ENCODE measurements around the gene IKZF3. TPM values are rescaled to one million over a fixed set of nuclear protein-coding genes. Genes with fewer than 3 reads are reported as not detected.

The IKZF3 gene
- total RNA-seq, 1 experiment from 2014 or later: 0.81 TPM

DNA sequence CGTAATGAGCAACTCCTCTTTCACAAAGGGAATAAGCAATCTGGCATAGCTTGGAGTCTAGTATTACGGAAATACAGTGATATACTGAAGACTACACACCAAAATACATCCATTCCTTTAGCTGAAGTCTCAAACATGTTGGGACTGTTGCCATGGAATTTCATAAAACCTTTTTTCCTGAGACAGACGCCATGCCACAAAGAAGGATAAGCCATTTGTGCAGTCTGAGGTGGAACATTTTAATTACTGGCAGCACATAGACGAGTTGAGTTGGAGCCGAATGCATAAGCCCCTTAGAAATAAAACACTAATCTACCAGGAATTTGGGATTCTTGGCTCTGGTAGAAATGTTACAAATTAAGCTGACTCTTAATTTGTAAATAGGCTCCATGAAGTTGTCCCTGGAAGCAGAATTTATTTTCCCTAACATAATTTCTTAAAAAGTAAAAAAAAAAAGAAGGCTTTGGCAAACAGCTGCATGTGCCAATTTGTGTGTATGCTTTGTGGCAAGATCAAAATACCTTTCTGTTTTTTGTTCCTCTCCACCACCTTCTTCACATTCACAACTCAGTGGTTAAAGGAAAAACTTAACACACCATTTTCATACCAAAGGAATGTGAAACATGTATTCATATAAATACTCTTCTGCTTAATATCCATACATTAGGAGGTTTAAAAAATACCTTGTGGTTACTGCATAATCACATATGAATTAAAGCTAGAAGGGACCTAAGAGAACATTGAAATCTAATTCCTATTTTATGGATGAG lies 100.9 kb downstream of the IKZF3 start (continued):
- TF ChIP-seq, protein P1, sequence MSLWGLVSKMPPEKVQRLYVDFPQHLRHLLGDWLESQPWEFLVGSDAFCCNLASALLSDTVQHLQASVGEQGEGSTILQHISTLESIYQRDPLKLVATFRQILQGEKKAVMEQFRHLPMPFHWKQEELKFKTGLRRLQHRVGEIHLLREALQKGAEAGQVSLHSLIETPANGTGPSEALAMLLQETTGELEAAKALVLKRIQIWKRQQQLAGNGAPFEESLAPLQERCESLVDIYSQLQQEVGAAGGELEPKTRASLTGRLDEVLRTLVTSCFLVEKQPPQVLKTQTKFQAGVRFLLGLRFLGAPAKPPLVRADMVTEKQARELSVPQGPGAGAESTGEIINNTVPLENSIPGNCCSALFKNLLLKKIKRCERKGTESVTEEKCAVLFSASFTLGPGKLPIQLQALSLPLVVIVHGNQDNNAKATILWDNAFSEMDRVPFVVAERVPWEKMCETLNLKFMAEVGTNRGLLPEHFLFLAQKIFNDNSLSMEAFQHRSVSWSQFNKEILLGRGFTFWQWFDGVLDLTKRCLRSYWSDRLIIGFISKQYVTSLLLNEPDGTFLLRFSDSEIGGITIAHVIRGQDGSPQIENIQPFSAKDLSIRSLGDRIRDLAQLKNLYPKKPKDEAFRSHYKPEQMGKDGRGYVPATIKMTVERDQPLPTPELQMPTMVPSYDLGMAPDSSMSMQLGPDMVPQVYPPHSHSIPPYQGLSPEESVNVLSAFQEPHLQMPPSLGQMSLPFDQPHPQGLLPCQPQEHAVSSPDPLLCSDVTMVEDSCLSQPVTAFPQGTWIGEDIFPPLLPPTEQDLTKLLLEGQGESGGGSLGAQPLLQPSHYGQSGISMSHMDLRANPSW (CRISPR knock-in tag; conservative IDR thresholded peaks at IDR 0.05; ENCODE audit: low read depth): no peak
- TF ChIP-seq RELA (CRISPR knock-in tag; IDR thresholded peaks at IDR 0.05; ENCODE audit: borderline replicate concordance): no peak
- TF ChIP-seq ZNF263 (CRISPR knock-in tag; IDR thresholded peaks at IDR 0.05; ENCODE audit: low read depth): no peak
- TF ChIP-seq ETV6 (CRISPR knock-in tag; IDR thresholded peaks at IDR 0.05): no peak
- TF ChIP-seq SMAD4 (CRISPR knock-in tag; IDR thresholded peaks at IDR 0.05): no peak
- no peak for TF ChIP-seq MXD4 (CRISPR knock-in tag; IDR thresholded peaks at IDR 0.05; ENCODE audit: borderline replicate concordance)
- TF ChIP-seq, protein P2, sequence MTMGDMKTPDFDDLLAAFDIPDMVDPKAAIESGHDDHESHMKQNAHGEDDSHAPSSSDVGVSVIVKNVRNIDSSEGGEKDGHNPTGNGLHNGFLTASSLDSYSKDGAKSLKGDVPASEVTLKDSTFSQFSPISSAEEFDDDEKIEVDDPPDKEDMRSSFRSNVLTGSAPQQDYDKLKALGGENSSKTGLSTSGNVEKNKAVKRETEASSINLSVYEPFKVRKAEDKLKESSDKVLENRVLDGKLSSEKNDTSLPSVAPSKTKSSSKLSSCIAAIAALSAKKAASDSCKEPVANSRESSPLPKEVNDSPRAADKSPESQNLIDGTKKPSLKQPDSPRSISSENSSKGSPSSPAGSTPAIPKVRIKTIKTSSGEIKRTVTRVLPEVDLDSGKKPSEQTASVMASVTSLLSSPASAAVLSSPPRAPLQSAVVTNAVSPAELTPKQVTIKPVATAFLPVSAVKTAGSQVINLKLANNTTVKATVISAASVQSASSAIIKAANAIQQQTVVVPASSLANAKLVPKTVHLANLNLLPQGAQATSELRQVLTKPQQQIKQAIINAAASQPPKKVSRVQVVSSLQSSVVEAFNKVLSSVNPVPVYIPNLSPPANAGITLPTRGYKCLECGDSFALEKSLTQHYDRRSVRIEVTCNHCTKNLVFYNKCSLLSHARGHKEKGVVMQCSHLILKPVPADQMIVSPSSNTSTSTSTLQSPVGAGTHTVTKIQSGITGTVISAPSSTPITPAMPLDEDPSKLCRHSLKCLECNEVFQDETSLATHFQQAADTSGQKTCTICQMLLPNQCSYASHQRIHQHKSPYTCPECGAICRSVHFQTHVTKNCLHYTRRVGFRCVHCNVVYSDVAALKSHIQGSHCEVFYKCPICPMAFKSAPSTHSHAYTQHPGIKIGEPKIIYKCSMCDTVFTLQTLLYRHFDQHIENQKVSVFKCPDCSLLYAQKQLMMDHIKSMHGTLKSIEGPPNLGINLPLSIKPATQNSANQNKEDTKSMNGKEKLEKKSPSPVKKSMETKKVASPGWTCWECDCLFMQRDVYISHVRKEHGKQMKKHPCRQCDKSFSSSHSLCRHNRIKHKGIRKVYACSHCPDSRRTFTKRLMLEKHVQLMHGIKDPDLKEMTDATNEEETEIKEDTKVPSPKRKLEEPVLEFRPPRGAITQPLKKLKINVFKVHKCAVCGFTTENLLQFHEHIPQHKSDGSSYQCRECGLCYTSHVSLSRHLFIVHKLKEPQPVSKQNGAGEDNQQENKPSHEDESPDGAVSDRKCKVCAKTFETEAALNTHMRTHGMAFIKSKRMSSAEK (CRISPR knock-in tag; IDR thresholded peaks at IDR 0.05; ENCODE audit: borderline replicate concordance): no peak
- TF ChIP-seq, protein P3, sequence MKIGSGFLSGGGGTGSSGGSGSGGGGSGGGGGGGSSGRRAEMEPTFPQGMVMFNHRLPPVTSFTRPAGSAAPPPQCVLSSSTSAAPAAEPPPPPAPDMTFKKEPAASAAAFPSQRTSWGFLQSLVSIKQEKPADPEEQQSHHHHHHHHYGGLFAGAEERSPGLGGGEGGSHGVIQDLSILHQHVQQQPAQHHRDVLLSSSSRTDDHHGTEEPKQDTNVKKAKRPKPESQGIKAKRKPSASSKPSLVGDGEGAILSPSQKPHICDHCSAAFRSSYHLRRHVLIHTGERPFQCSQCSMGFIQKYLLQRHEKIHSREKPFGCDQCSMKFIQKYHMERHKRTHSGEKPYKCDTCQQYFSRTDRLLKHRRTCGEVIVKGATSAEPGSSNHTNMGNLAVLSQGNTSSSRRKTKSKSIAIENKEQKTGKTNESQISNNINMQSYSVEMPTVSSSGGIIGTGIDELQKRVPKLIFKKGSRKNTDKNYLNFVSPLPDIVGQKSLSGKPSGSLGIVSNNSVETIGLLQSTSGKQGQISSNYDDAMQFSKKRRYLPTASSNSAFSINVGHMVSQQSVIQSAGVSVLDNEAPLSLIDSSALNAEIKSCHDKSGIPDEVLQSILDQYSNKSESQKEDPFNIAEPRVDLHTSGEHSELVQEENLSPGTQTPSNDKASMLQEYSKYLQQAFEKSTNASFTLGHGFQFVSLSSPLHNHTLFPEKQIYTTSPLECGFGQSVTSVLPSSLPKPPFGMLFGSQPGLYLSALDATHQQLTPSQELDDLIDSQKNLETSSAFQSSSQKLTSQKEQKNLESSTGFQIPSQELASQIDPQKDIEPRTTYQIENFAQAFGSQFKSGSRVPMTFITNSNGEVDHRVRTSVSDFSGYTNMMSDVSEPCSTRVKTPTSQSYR (CRISPR knock-in tag; IDR thresholded peaks at IDR 0.05): no peak
- TF ChIP-seq, protein P4, sequence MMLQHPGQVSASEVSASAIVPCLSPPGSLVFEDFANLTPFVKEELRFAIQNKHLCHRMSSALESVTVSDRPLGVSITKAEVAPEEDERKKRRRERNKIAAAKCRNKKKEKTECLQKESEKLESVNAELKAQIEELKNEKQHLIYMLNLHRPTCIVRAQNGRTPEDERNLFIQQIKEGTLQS (CRISPR knock-in tag; conservative IDR thresholded peaks at IDR 0.05): no peak
- no peak for TF ChIP-seq ELF4 (CRISPR knock-in tag; IDR thresholded peaks at IDR 0.05; ENCODE audit: low read depth)

DNA sequence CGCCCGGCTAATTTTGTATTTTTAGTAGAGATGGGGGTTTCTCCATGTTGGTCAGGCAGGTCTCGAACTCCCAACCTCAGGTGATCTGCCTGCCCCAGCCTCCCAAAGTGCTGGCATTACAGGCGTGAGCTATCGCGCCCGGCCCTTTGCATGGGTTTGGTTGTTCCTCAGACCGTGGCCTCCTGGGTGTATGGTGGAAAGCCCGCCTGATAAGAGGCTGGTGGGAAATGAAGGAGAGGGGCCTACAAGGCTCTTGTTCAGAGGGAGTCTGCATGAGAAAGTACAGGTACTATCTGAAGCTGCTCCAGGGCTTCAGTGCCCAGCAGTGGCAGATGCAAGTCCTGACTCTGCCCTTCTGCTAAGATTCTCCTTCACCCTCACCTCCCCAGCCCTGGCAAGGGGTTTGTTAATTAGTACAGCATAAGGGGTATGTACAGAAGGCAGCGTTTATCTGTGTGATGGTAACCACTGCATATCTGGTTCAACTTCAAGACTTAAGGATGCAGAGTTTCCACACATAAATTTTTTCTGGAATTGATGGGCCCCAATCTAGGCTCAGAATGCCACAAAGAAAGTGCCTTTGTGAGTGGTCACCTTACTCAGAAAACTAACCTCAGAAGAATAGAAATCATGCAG lies 102.1 kb downstream of the IKZF3 start:
- H3K27ac Mint-ChIP-seq: no peak overlapping the region
- CTCF ChIA-PET: interaction anchor here (1.0 to 1.2 kb wide), 2 partner anchors 140 kb away, joined by 4 read pairs; no protein-coding TSS in a partner anchor
- DNase-seq (ENCODE audit: low spot score) (no peak), ATAC-seq (no peak)
- no peaks in the 10 kb centered on the region for H3K4me1 Mint-ChIP-seq
- no peaks in the 10 kb centered on the region for H3K9me3 Mint-ChIP-seq
- POLR2A ChIA-PET: no interaction called here
- H3K27me3 Mint-ChIP-seq (ENCODE audit: low read depth): peaks cover 7% of the 10 kb centered on the region; the same call in 1 of the 2 replicates
- H3K4me3 Mint-ChIP-seq: no peak overlapping the region
- no peaks in the 10 kb centered on the region for H3K36me3 Mint-ChIP-seq
- TF ChIP-seq, protein P5, sequence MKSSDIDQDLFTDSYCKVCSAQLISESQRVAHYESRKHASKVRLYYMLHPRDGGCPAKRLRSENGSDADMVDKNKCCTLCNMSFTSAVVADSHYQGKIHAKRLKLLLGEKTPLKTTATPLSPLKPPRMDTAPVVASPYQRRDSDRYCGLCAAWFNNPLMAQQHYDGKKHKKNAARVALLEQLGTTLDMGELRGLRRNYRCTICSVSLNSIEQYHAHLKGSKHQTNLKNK (CRISPR knock-in tag; IDR thresholded peaks at IDR 0.05): no peak
- no peak for TF ChIP-seq ZNF317 (CRISPR knock-in tag; IDR thresholded peaks at IDR 0.05; ENCODE audit: borderline replicate concordance, low read depth)
- no peak for TF ChIP-seq TEAD4 (CRISPR knock-in tag; IDR thresholded peaks at IDR 0.05)
- TF ChIP-seq CREB1 (CRISPR knock-in tag; IDR thresholded peaks at IDR 0.05): no peak
- TF ChIP-seq ZNF416 (CRISPR knock-in tag; IDR thresholded peaks at IDR 0.05): no peak
- TF ChIP-seq, protein P6, sequence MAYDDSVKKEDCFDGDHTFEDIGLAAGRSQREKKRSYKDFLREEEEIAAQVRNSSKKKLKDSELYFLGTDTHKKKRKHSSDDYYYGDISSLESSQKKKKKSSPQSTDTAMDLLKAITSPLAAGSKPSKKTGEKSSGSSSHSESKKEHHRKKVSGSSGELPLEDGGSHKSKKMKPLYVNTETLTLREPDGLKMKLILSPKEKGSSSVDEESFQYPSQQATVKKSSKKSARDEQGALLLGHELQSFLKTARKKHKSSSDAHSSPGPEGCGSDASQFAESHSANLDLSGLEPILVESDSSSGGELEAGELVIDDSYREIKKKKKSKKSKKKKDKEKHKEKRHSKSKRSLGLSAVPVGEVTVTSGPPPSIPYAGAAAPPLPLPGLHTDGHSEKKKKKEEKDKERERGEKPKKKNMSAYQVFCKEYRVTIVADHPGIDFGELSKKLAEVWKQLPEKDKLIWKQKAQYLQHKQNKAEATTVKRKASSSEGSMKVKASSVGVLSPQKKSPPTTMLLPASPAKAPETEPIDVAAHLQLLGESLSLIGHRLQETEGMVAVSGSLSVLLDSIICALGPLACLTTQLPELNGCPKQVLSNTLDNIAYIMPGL (CRISPR knock-in tag; IDR thresholded peaks at IDR 0.05): no peak
- TF ChIP-seq, protein P7, sequence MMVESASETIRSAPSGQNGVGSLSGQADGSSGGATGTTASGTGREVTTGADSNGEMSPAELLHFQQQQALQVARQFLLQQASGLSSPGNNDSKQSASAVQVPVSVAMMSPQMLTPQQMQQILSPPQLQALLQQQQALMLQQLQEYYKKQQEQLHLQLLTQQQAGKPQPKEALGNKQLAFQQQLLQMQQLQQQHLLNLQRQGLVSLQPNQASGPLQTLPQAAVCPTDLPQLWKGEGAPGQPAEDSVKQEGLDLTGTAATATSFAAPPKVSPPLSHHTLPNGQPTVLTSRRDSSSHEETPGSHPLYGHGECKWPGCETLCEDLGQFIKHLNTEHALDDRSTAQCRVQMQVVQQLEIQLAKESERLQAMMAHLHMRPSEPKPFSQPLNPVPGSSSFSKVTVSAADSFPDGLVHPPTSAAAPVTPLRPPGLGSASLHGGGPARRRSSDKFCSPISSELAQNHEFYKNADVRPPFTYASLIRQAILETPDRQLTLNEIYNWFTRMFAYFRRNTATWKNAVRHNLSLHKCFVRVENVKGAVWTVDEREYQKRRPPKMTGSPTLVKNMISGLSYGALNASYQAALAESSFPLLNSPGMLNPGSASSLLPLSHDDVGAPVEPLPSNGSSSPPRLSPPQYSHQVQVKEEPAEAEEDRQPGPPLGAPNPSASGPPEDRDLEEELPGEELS (CRISPR knock-in tag; IDR thresholded peaks at IDR 0.05): no peak
- TF ChIP-seq, protein P8, sequence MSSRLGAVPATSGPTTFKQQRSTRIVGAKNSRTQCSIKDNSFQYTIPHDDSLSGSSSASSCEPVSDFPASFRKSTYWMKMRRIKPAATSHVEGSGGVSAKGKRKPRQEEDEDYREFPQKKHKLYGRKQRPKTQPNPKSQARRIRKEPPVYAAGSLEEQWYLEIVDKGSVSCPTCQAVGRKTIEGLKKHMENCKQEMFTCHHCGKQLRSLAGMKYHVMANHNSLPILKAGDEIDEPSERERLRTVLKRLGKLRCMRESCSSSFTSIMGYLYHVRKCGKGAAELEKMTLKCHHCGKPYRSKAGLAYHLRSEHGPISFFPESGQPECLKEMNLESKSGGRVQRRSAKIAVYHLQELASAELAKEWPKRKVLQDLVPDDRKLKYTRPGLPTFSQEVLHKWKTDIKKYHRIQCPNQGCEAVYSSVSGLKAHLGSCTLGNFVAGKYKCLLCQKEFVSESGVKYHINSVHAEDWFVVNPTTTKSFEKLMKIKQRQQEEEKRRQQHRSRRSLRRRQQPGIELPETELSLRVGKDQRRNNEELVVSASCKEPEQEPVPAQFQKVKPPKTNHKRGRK (CRISPR knock-in tag; IDR thresholded peaks at IDR 0.05; ENCODE audit: borderline replicate concordance): no peak
